Esophagus squamous epithelium (tissue), 4 donors: Measurements from ENCODE around the gene UVSSA.

Experiments
- POLR2A ChIP-seq, 4 donors: fragments of 450-650 bp; IDR thresholded peaks; one replicate each; pipeline ENCODE4 v1.6.1; 2017; ENCODE audit warnings: antibody characterized with exemption in 4 of 4, mild to moderate bottlenecking in 4 of 4, moderate library complexity in 3 of 4
- TF ChIP-seq, protein P1 (sequence below), 6 experiments: fragments of 450-650 bp in 4 of 6; fragments of 200-600 bp in 2 of 6; sonication (generic) in 2 of 6; IDR thresholded peaks; one replicate each; pipeline ENCODE4 v1.5.1; 2016 to 2019; ENCODE audit warnings: antibody characterized with exemption in 6 of 6, mild to moderate bottlenecking in 4 of 6, moderate library complexity in 4 of 6

DNA sequence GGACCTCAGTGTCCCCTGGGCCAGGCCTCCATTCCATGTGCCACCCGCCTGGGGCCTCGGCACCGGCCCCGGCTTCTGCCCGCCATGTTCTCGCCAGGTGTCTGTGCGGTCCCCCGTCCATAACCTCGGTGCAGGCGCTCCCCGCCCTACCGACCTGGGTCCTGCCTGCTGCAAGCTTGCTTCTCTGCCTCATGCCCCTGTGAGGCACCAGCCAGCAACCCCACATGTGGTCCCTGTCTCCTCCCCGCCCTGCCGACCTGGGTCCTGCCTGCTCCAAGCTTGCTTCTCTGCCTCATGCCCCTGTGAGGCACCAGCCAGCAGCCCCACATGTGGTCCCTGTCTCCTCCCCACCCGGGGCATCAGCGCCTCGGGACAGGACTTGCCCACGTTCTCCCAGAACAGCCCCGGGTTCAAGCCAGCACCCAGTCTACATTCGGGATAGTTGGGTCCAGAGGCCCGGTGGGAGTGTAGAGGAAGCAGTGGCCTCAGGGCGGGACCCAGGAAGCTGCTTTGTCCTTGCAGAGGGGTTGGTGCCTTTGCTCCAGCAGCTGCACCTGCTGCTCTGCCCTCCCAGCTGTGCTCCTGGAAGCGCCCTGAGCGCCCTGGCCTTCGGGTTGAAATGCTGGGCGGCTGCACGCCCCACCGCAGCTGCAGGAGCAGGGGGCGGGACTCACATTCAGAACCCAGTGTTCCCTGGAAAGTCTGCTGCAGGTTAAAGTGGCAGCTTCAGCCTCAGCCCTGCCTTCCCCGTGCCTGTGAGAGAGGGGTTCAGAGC lies 20.1 kb upstream of the UVSSA start:
- TF ChIP-seq, protein P1, sequence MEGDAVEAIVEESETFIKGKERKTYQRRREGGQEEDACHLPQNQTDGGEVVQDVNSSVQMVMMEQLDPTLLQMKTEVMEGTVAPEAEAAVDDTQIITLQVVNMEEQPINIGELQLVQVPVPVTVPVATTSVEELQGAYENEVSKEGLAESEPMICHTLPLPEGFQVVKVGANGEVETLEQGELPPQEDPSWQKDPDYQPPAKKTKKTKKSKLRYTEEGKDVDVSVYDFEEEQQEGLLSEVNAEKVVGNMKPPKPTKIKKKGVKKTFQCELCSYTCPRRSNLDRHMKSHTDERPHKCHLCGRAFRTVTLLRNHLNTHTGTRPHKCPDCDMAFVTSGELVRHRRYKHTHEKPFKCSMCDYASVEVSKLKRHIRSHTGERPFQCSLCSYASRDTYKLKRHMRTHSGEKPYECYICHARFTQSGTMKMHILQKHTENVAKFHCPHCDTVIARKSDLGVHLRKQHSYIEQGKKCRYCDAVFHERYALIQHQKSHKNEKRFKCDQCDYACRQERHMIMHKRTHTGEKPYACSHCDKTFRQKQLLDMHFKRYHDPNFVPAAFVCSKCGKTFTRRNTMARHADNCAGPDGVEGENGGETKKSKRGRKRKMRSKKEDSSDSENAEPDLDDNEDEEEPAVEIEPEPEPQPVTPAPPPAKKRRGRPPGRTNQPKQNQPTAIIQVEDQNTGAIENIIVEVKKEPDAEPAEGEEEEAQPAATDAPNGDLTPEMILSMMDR (IDR thresholded peaks at IDR 0.05): no peak
- TF ChIP-seq POLR2A (IDR thresholded peaks at IDR 0.05): no peak
